ENCODE measurements around the gene GAS2. TPM values are rescaled to one million over a fixed set of nuclear protein-coding genes. Genes with fewer than 3 reads are reported as not detected.

GAS2 gene
- total RNA-seq, 4 donors from 2014 or later: 5.8 to 10.7 (median 8.7) TPM

GRCh38 chr11:22707119-22707899 is 40.9 kb downstream of the GAS2 start:
- H3K36me3 ChIP-seq: no peaks in the 10 kb centered on the region
- H3K9me3 ChIP-seq: no peaks in the 10 kb centered on the region
- no peak for DNase-seq
- no peaks in the 10 kb centered on the region for H3K27me3 ChIP-seq
- H3K4me1 ChIP-seq: no peaks in the 10 kb centered on the region
- no peak overlapping the region for H3K27ac ChIP-seq
- no peak overlapping the region for H3K4me3 ChIP-seq
- TF ChIP-seq POLR2A (IDR thresholded peaks at IDR 0.05) (no peak), CTCF (IDR thresholded peaks at IDR 0.05) (no peak)

GRCh38 chr11:22711071-22711770 is 44.8 kb downstream of the GAS2 start:
- Histone ChIP-seq H3K4me1 (no peaks in the 10 kb centered on the region), H3K27me3 (no peaks in the 10 kb centered on the region), H3K36me3 (no peaks in the 10 kb centered on the region), H3K4me3 (no peak overlapping the region), H3K9me3 (no peaks in the 10 kb centered on the region), H3K27ac (no peak overlapping the region)
- no peak for DNase-seq
- TF ChIP-seq CTCF (IDR thresholded peaks at IDR 0.05) (no peak), POLR2A (IDR thresholded peaks at IDR 0.05) (no peak)

GRCh38 chr11:22711880-22712279 is 45.5 kb downstream of the GAS2 start:
- TF ChIP-seq CTCF (IDR thresholded peaks at IDR 0.05): no peak
- TF ChIP-seq POLR2A (IDR thresholded peaks at IDR 0.05): no peak
- no peaks in the 10 kb centered on the region for H3K9me3 ChIP-seq
- no peak overlapping the region for H3K27ac ChIP-seq
- H3K4me3 ChIP-seq: no peak overlapping the region
- H3K36me3 ChIP-seq: no peaks in the 10 kb centered on the region
- no peaks in the 10 kb centered on the region for H3K27me3 ChIP-seq
- no peaks in the 10 kb centered on the region for H3K4me1 ChIP-seq
- no peak for DNase-seq

- Histone ChIP-seq H3K9me3 (no peaks in the 10 kb centered on the region), H3K27ac (no peak overlapping the region), H3K4me3 (no peak overlapping the region), H3K36me3 (no peaks in the 10 kb centered on the region), H3K4me1 (no peaks in the 10 kb centered on the region), H3K27me3 (no peaks in the 10 kb centered on the region)
- DNase-seq: no peak
- TF ChIP-seq CTCF (IDR thresholded peaks at IDR 0.05): no peak
- no peak for TF ChIP-seq POLR2A (IDR thresholded peaks at IDR 0.05)
These were observed 46.9 kb downstream of the GAS2 start for GRCh38 chr11:22713336-22713735.

- Histone ChIP-seq H3K9me3 (no peaks in the 10 kb centered on the region), H3K36me3 (no peaks in the 10 kb centered on the region), H3K4me3 (no peak overlapping the region), H3K4me1 (no peaks in the 10 kb centered on the region), H3K27me3 (no peaks in the 10 kb centered on the region), H3K27ac (no peak overlapping the region)
- TF ChIP-seq POLR2A (IDR thresholded peaks at IDR 0.05): no peak
- TF ChIP-seq CTCF (IDR thresholded peaks at IDR 0.05): no peak
- DNase-seq: no peak
These were observed 49.6 kb downstream of the GAS2 start for GRCh38 chr11:22715971-22716370.

Data from Peyer's patch (tissue), 4 donors.